Hepatocyte (in vitro differentiated cells): Measurements from ENCODE around the gene CFAP54. TPM values are rescaled to one million over a fixed set of nuclear protein-coding genes. Genes with fewer than 3 reads are reported as not detected.

Experiments used
- DNase-seq: peaks from one replicate; pipeline ENCODE4 v3.0.0-alpha.2; 2016; ENCODE audit warnings: low spot score
- H2AFZ ChIP-seq: fragments of 200-600 bp; sonication (generic); 2 replicates; pipeline ENCODE4 v1.6.0; 2016; ENCODE audit warnings: antibody characterized with exemption, mild to moderate bottlenecking
- H3K27ac ChIP-seq: fragments of 200-600 bp; sonication (generic); 2 replicates; pipeline ENCODE4 v1.5.1; 2016; ENCODE audit warnings: mild to moderate bottlenecking
- H3K27me3 ChIP-seq: fragments of 200-600 bp; sonication (generic); 2 replicates; pipeline ENCODE4 v1.6.1; 2016
- H3K36me3 ChIP-seq: fragments of 200-600 bp; sonication (generic); replicated peaks from 2 replicates; pipeline ENCODE4 v1.5.1; 2016; ENCODE audit warnings: low read depth; ENCODE audit not compliant: insufficient read depth
- H3K4me1 ChIP-seq: fragments of 200-600 bp; sonication (generic); 2 replicates; pipeline ENCODE4 v1.5.1; 2016; ENCODE audit warnings: mild to moderate bottlenecking, moderate library complexity; ENCODE audit not compliant: insufficient read depth
- H3K4me2 ChIP-seq: fragments of 200-600 bp; sonication (generic); 2 replicates; pipeline ENCODE4 v1.6.0; 2016
- H3K4me3 ChIP-seq: fragments of 200-600 bp; sonication (generic); 2 replicates; pipeline ENCODE4 v1.5.1; 2016; ENCODE audit warnings: mild to moderate bottlenecking
- H3K79me2 ChIP-seq: fragments of 200-600 bp; sonication (generic); 2 replicates; pipeline ENCODE4 v1.6.0; 2017; ENCODE audit warnings: mild to moderate bottlenecking
- H3K9me2 ChIP-seq: fragments of 200-600 bp; sonication (generic); replicated peaks from 2 replicates; pipeline ENCODE4 v1.6.0; 2017; ENCODE audit warnings: mild to moderate bottlenecking; ENCODE audit not compliant: insufficient read depth
- H3K9me3 ChIP-seq: fragments of 200-600 bp; sonication (generic); 2 replicates; pipeline ENCODE4 v1.5.1; 2016; ENCODE audit warnings: low read depth, mild to moderate bottlenecking
- H4K20me1 ChIP-seq: fragments of 200-600 bp; sonication (generic); 2 replicates; pipeline ENCODE4 v1.6.0; 2016; ENCODE audit warnings: mild to moderate bottlenecking; ENCODE audit not compliant: insufficient read depth, poor library complexity, severe bottlenecking
- EZH2 ChIP-seq: fragments of 200-600 bp; sonication (generic); IDR thresholded peaks from 2 replicates; pipeline ENCODE4 v1.6.1; 2016; ENCODE audit warnings: antibody characterized with exemption, mild to moderate bottlenecking, borderline replicate concordance
- EZH2phosphoT487 ChIP-seq: fragments of 200-600 bp; sonication (generic); IDR thresholded peaks from one replicate; pipeline ENCODE4 v1.6.1; 2018; ENCODE audit warnings: antibody characterized with exemption, mild to moderate bottlenecking, low read depth, moderate library complexity; ENCODE audit not compliant: unreplicated experiment, severe bottlenecking
- WGBS: methylation state at CpG from one replicate; pipeline ENCODE4 v1.1.6; 2016; ENCODE audit warnings: low lambda C conversion rate; ENCODE audit errors: missing lambda C conversion rate; 5-methylcytosine and 5-hydroxymethylcytosine counted together
- polyA plus RNA-seq: library from polyadenylated mRNA; unstranded; fragments of >200 nt; fragmentation: Nextera tagmentation; extraction: Ambion mirVana; gene quantifications from 2 replicates; pipeline ENCODE4 v1.2.1, GENCODE V29; 2016
- total RNA-seq: library from RNA; depleted of rRNA; stranded (reverse); fragments of >200 nt; gene quantifications from 2 replicates; pipeline ENCODE4 v1.2.3, GENCODE V29; 2014
- TF ChIP-seq, protein P1 (sequence below): fragments of 200-600 bp; sonication (generic); IDR thresholded peaks from 2 replicates; pipeline ENCODE4 v1.5.1; 2016; ENCODE audit warnings: antibody characterized with exemption, mild to moderate bottlenecking; ENCODE audit not compliant: poor library complexity

The CFAP54 gene
- total and polyA plus RNA-seq, 2 experiments from 2014 or later = 0.64 to 0.67 TPM

DNA sequence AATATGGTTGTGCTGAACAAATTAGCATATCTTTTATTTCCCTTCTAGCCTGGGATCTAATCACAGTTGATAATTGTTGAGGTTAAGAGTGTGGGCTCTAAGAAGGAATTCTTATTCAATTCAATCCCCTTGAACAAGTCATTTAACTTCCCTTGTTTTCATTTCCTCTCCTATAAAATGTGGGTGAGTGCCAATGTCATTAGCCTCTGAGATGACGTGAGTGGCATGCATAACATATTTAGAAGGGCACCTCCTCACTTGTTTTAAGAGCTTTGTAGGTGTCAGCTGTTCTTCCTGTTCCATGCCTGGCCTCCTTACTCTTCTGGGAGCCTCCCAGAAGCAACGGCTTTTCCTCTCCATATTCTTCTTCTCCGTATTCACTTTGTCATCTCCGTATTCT lies 262.2 kb downstream of the CFAP54 start:
- WGBS = 85% methylated on average over 4 of the region's 4 CpGs
- no peaks in the 10 kb centered on the region for H3K79me2 ChIP-seq
- no peak overlapping the region for H3K4me3 ChIP-seq
- no peak for DNase-seq
- no peaks in the 10 kb centered on the region for H4K20me1 ChIP-seq
- no peaks in the 10 kb centered on the region for H3K4me1 ChIP-seq
- no peaks in the 10 kb centered on the region for H3K9me2 ChIP-seq
- no peaks in the 10 kb centered on the region for H3K36me3 ChIP-seq
- H3K27me3 ChIP-seq = no peaks in the 10 kb centered on the region
- H3K4me2 ChIP-seq = no peak overlapping the region
- TF ChIP-seq, protein P1, sequence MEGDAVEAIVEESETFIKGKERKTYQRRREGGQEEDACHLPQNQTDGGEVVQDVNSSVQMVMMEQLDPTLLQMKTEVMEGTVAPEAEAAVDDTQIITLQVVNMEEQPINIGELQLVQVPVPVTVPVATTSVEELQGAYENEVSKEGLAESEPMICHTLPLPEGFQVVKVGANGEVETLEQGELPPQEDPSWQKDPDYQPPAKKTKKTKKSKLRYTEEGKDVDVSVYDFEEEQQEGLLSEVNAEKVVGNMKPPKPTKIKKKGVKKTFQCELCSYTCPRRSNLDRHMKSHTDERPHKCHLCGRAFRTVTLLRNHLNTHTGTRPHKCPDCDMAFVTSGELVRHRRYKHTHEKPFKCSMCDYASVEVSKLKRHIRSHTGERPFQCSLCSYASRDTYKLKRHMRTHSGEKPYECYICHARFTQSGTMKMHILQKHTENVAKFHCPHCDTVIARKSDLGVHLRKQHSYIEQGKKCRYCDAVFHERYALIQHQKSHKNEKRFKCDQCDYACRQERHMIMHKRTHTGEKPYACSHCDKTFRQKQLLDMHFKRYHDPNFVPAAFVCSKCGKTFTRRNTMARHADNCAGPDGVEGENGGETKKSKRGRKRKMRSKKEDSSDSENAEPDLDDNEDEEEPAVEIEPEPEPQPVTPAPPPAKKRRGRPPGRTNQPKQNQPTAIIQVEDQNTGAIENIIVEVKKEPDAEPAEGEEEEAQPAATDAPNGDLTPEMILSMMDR = no peak
- TF ChIP-seq EZH2phosphoT487 = no peak
- no peak for TF ChIP-seq EZH2
- H2AFZ ChIP-seq = no peak overlapping the region
- no peak overlapping the region for H3K27ac ChIP-seq
- H3K9me3 ChIP-seq = no peaks in the 10 kb centered on the region

DNA sequence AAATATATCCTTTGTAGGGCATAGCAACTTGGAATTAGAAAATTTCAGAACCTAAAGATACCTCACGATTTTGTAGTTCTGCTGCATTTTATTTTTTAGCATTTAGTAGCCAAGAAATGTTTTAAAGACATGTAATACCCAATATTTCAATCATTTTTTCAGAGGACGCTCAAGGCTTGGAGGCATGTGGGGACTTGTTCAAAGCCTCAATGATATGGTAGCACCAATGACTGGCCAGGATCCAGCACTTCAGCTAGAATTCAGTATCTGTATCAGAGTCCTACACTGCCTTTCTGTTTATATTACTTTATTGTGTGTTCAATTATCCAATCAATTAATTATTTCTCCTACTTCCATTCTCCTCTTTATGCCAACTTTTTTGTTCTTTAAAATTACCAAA lies 262.8 kb downstream of the CFAP54 start:
- H3K4me3 ChIP-seq = no peak overlapping the region
- H3K27me3 ChIP-seq = no peaks in the 10 kb centered on the region
- no peaks in the 10 kb centered on the region for H3K9me2 ChIP-seq
- 80% methylated on average over 2 of the region's 2 CpGs for WGBS
- H3K4me1 ChIP-seq = no peaks in the 10 kb centered on the region
- no peaks in the 10 kb centered on the region for H3K36me3 ChIP-seq
- no peaks in the 10 kb centered on the region for H3K79me2 ChIP-seq
- TF ChIP-seq EZH2phosphoT487 (no peak), EZH2 (no peak)
- TF ChIP-seq, protein P1 = no peak
- H3K27ac ChIP-seq = no peak overlapping the region
- H2AFZ ChIP-seq = no peak overlapping the region
- H4K20me1 ChIP-seq = no peaks in the 10 kb centered on the region
- no peaks in the 10 kb centered on the region for H3K9me3 ChIP-seq
- DNase-seq = no peak
- no peak overlapping the region for H3K4me2 ChIP-seq

DNA sequence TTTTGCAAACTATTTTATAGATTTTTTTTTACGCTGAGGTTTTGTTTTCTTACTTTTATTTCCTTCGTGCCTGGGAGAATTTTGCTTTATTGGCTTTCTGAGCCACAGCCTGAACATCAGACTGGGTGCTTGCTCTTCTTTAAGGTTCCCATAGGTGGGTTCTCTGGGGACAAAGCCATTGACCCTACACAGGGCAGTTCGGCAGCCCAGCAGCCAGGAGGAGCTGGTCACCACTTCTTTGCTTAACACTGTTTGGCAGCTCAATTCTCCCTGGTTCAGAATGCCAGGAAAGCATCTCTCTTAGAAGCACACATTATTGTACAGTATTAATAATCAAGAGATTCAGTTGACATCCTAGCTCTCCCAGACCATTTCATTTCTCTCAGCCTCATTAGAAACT lies 276.9 kb downstream of the CFAP54 start:
- H3K79me2 ChIP-seq = no peaks in the 10 kb centered on the region
- no peak overlapping the region for H3K27ac ChIP-seq
- no peaks in the 10 kb centered on the region for H3K27me3 ChIP-seq
- no peak for TF ChIP-seq EZH2phosphoT487
- TF ChIP-seq, protein P1 = no peak
- no peak for TF ChIP-seq EZH2
- DNase-seq = no peak
- H3K4me1 ChIP-seq = no peaks in the 10 kb centered on the region
- H3K4me2 ChIP-seq = no peak overlapping the region
- H4K20me1 ChIP-seq = no peaks in the 10 kb centered on the region
- H3K4me3 ChIP-seq = no peak overlapping the region
- no peaks in the 10 kb centered on the region for H3K9me2 ChIP-seq
- WGBS = 85% methylated on average over 3 of the region's 3 CpGs
- H2AFZ ChIP-seq = no peak overlapping the region
- H3K9me3 ChIP-seq = no peaks in the 10 kb centered on the region
- no peaks in the 10 kb centered on the region for H3K36me3 ChIP-seq

DNA sequence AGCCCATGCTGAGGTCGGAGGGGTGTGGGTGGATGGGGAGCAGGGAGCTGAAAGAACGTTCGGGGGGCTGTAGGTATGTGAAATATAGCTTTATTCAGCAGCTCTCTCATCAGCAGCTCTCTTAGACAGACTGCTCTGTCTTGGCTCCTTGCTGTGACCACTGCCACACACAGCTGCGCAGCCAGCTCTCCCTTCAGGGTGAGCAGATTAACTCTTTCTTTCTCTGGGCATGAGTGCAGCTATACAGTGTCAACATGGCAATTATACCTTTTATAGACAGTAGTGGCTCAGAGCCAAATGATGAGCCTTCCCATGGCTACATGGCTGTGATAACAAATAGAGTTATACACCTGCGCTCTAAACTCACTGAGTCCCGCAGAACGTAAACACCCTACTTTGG lies 280.0 kb downstream of the CFAP54 start:
- no peaks in the 10 kb centered on the region for H3K79me2 ChIP-seq
- H3K4me2 ChIP-seq = no peak overlapping the region
- H3K9me3 ChIP-seq = no peaks in the 10 kb centered on the region
- DNase-seq = no peak
- H4K20me1 ChIP-seq = no peaks in the 10 kb centered on the region
- no peak for TF ChIP-seq EZH2
- TF ChIP-seq, protein P1 = no peak
- TF ChIP-seq EZH2phosphoT487 = no peak
- H3K27ac ChIP-seq = no peak overlapping the region
- 92% methylated on average over 7 of the region's 7 CpGs for WGBS
- no peaks in the 10 kb centered on the region for H3K4me1 ChIP-seq
- no peaks in the 10 kb centered on the region for H3K9me2 ChIP-seq
- H3K4me3 ChIP-seq = no peak overlapping the region
- no peaks in the 10 kb centered on the region for H3K27me3 ChIP-seq
- no peaks in the 10 kb centered on the region for H3K36me3 ChIP-seq
- H2AFZ ChIP-seq = no peak overlapping the region
